NCI-H146 treated with DMSO at 0.1 percent for 48 hours (cell line): ENCODE data around the gene JPH4.

Experiments used
- DNase-seq: peaks from one replicate; lab custom pipeline; 2025; ENCODE audit not compliant: unreplicated experiment; lab: John Stamatoyannopoulos, UW

JPH4 gene

DNA sequence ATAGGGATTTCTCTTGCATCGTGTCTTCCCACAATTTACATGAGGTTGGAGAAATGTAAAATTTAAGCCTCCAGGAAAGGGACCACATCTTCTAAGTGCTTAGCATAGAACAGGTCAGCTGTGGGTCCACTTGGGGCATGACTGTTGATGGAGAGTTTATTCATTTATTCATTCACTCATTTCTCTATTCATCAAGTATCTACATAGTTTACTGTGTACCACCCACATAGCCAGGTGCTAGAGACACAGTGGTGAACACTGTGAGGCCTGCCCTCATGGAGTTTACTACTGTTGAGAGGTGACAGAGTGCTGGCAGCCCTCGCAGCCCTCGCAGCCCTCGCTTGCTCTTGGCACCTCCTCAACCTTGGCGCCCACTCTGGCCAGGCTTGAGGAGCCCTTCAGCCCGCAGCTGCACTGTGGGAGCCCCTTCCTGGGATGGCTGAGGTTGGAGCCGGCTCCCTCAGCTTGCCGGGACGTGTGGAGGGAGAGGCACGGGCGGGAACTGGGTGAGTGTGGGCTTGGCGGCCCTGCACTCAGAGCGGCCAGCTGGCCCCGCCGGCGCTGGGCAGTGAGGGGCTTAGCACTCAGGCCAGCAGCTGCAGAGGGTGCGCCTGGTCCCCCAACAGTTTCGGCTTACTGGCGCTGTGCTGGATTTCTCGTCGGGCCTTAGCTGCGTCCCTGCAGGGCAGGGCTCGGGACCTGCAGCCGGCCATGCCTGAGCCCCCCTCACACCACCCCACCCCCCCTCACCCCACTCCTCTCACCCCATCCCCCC, 1.7 kb upstream of the JPH4 start:
- DNase-seq: no peak

DNA sequence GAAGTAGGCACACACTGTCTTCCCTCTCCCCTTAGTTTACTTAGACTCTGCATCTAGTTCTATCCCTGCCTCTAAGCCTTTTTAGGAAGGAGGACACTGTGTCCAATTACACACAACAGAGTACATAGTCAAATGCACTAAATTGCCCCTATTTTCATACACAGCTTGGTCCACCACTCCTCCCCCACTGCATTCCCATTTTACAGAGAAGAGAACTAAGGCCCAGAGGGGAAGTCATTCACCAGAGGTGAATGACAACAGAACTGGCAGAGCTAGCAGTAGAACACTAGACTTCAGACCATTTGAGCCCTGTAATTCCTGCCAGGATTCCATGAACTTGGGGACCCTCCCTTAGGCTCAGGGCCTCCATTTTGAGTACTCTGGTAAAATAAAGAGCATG, 1.1 kb upstream of the JPH4 start:
- no peak for DNase-seq

DNA sequence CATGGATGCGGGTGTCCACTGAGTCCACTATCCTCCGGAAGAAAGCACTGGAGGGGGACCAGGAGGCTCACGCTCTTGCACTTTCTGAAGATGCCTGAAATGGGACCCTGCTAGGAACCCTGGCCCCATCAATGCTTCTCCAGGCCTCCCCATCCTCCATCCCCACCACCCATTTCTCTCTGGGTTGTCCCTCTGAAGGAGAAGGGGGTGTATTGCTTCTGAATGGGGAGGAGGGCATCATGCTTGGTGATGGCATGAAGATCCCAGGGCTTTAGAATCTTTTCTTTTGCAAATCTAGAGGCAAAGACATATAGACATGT, 681 bp upstream of the JPH4 start:
- DNase-seq: no peak

DNA sequence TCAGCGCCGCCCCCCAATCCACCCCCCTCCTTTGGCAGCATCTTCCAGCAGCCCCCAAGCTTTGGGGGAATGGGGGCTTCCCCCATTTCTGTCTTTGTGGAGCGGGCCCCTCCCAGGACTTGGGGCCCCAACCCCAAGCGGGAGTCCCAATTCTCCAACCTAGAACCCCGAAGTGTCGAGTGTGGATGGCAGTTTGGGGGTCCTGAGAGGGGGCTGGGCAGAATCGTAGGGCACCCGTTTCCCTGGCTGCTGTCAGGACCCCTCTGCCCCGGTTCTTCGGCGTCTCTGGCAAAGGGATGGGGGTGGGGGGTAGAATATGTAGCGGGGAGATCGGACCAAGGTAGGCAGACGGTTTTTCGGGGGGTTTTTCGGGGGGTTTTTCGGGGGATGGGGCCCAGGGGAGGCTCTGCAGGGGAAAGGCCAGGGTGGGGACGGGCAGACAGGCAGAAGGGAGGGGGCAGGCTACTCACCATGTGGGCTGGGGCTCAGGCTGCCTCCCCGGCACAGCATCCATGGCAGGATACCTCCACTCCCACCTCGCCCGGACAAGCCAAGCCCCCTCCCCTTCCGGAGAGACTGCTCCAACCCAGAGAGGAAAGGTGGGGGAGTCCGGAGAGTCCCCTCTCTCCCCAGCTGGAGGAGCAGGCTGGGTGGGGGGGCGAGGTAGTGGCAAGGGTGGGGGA, 739 bp downstream of the JPH4 start:
- DNase-seq: peak; percentile 10

GRCh38 chr14:23577004-23577681, 1.4 kb downstream of the JPH4 start:
- DNase-seq: peak; percentile 23

DNA sequence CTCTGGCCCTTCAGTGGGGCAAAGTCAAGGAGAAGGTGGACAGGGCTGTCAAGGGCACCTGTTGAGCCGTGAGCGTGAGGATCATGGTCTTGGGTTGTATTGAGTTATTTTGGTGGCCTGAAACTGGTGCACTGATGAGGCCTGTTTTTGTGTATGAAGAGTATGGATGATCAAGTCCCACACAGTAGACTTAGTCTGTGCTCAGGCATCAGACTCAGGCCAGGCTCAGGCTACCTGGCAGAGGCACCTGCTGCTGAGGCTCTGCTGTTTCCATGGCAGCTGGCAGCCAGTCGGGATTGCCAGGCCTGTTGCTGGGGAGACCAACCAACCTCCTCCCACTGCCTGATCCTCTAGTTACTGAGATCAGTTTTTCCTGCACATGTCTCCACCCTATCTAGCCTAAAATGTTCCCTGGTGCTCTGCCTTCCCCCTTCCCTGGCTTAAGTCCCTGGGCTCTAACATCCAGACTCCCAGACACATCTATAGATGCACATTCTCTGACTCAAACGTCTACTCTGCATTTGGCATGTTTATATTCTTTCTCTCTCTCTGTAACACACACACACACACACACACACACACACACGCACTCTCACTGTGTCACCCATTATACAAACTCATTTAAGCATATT, 5.1 kb downstream of the JPH4 start:
- DNase-seq: peak; percentile 7

- no peak for DNase-seq
These were observed 5.8 kb downstream of the JPH4 start for GRCh38 chr14:23572836-23573235.

- no peak for DNase-seq
These were observed 6.1 kb downstream of the JPH4 start for GRCh38 chr14:23572524-23572828.

DNA sequence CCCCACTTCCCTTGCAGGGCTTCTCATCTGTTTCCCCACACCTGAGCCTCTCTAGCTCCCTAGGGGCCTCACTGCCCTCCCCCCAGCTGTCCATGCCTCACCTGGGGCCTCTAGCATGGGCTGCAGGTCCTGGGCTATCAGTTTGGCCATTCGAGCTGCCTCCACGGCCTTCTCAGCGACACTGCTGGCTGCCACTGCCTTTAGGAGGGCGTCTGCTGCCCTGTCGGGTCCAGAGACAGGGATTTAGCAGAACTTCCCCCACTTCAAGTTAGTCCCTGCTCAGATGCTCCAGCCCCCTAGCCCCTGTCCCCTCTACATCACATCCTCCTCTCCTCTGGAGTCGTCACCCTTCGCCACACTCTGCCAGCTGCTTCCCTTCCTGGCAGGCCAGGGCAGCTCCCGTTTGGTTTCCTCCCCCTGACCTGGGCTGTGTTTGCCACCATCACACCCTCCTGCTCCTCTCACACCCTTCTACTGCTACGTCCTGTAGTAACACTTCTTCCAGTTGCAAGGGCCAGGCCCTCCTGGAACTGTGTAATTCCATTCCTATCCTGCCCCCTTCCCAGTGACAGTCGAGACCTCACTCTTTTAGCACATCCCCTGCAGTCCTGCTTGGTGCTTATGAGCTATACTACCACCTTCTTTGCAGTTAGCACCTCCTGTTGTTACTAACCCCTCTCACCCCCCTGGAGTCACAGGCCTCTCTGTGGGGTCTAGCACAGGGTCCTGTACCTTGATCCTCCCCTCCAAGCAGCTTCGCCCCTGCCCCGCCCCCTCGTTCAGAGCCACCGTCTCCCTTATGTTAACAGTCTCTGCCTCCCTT, 6.7 kb downstream of the JPH4 start:
- no peak for DNase-seq

DNA sequence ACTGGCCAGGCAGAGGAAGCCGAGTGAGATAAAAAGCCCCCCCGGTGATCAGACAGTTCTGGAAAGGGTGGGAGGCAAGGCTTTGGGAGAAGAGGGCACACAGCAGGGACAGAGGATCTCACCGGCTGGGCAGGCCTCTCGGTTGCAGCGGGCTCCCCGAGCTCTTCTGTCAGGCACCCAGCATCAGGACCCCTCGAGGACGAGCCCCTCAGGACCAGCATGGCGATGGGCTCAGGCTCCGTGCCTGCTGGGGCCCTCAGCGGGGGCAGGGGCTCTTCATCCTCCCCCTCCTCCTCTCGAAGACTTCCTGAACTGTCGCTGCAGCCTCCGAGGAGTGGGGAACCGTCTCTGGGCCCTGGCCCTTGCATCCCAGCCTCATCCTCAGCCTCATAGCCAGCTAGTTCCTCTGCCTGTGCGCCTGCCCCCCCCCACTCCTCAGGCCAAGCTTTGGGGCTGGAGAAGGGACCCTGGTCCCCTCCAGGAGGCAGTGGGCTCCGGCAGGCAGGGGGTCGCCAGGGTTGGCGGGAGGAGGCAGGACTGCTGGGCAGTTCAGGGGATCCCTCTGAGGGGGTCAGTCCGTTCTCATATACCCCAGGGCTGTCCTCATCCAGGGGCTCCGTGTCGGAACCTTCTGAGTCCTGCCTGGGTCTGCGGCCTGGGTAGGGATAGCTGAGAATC, 7.6 kb downstream of the JPH4 start:
- DNase-seq: no peak

DNA sequence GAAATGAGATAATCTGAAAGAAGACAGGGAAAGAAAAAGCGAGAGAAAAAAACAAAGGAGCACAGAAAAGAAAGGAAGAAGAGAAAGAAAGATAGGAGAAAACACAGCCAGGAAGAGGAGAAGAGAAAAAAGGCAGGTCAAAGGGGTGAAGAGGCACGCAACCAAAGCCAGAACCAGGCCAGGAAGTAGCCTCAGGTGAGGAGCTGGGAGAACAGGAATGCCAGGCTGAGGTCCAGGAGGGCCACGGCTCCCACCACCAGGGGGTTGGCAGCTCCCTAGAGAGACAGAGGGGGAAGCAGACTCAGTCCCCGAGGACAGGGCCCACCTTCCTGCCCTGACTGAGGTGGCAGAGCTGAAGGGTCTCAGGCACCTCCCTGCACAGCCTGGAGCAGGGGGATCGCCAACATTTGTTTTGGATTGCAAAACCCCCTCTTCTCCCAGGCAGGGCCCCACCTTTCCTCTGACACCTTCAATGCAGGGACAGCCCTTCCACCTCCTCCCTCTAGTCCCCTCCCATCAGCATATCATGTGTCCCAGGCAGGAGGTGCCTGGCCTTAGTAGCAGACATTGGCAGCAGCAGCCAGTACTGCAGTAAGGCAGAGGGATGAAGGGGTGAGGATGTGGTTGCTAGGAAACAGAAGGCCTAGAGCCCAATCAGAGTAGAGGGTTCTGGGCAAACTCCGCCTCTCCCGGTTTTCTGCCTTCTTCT, 9.0 kb downstream of the JPH4 start:
- no peak for DNase-seq

DNA sequence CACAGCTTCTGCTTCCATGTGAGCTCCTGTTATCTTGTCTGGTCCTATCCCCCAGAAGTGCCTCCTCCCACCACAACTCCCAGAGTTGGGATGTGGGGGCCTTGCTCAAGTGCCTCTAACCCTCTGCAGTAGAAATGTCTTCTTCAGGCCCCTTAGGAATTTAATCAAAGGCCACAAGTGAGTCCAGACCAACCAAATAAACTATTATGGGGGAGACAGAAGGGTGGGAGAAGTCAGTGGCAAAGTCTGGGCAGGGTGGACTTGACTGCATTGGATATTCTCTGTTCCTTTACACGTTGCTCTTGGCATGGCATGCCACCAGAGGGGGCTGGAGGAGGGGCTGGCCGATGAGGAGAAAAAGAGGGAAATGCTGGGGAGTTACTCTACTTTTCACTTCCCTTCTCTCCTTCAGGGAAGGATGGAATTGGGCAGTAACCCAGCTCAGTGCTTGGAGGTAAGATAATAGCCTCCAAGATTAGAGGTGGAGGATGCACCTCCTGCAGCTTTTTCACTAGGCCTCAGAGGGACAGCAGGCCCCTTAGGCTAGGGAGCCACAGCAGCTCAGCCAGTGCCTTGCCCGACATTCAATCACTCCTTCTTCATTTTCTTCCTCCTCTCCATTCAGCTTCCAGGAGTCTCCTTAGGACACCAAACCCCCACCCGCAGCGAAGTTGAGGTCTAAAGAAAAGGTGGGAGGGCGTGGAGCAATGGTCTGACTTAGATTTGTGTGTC, 9.8 kb downstream of the JPH4 start:
- DNase-seq: no peak

- no peak for DNase-seq
These were observed 10.5 kb downstream of the JPH4 start for GRCh38 chr14:23568021-23568599.

DNA sequence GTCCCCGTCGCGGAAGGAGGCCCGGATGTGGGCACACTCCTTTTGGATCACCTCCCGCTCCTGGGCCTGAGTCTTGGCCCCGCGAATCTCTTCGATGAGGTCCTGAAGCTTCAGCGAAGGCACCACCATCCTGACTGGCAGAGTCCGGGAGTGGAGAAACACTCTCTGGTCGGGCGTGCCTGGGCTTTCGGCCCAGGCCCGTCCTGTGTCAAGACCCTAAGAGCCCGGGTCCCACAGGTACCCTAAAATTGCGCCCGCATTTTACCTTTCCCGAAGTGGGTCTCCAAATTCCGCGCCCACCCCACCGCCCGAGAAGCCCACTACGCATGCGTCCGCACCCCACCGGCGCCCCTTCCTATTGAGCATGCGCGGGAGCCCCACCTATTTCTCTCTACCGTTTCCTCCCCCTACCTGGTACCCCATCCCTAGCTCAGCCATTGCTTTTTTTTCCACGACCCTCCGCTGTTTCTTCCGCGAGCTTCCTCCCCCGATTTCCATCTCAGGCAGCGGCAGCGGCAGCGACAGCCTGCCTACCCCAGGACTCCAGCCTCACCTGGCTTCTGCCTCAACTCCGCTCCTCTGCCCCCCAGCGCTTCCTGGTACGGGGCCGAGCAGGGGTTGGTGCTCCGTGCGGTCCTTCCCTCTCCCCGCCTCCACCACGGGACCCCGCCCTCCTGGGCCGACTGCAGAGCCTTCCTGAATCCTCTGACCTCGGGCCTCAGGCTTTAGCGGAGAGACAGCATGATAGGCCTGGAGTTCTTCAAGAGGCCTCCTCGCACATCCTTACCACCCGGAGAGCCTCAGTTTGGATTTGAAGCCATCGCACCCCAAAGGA, 11.2 kb downstream of the JPH4 start, which contains the start of gene AP1G2:
Gene AP1G2 (minus strand): TSS at position 606 of the 835 bp plus-strand sequence. CDS start 477 bp downstream, at position 129.
- peak; percentile 78 for DNase-seq

- DNase-seq: no peak
These were observed 11.8 kb downstream of the JPH4 start for GRCh38 chr14:23566778-23567185.

- DNase-seq: no peak
These were observed 12.3 kb downstream of the JPH4 start for GRCh38 chr14:23566112-23566777.

DNA sequence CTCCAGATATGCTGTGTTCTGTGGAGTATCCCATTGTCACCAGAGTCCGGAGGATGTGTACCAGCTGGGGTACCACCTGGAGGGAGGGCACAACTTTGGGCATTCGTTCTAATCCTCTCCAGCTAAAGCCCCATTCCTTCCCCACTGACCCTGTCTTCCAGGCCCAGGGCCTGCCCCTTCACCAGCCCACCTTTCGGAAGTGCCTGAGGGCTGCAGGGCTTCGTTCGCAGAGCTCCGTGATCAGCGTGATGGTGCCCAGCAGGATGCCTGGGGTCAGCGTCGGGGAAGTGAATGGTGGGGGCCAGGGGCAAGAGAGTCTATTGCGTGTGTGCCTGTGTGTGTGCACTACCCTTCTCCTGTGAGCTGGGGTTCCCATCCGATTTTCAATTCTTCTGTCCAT, 13.0 kb downstream of the JPH4 start:
- DNase-seq: no peak
